Measurements from ENCODE around the gene HSPA2. TPM values are rescaled to one million over a fixed set of nuclear protein-coding genes. Genes with fewer than 3 reads are reported as not detected.

The HSPA2 gene
- total and polyA plus RNA-seq, 2 donors from 2014 or later, result 41.9 to 56.2 TPM

DNA sequence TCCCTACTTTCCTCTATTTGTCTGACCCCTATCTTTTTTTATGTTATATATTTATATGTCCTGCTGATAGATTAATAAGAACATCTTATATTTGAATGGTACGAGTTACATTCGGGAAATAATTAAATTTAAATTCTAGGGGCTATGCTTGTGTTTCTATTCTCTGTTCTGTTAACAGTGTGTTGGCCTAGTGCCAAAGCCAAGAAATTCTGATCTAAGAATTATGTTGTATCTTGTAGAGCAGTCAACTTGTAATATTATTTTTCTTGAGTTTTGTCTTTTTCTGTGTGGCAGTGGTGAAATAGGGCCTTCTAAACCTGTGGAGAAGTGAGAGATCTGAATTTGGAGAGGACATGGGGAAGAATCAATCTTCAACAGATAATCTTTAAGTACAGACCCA is 9.0 kb upstream of the HSPA2 start:
- Histone ChIP-seq H3K4me1 (ENCODE audit: control insufficient read depth in 2 of 3, insufficient read depth in 2 of 3, low read depth in 1 of 3, low read length in 3 of 3) (no peaks in the 10 kb centered on the region), H3K9me3 (ENCODE audit: control insufficient read depth in 2 of 3, insufficient read depth in 1 of 3, low read length in 3 of 3) (no peaks in the 10 kb centered on the region), H3K4me3 (ENCODE audit: low read length in 3 of 3) (no peak overlapping the region), H3K27me3 (ENCODE audit: control insufficient read depth, insufficient read depth, low read length) (no peaks in the 10 kb centered on the region), H3K27ac (ENCODE audit: low read depth in 2 of 2, low read length in 2 of 2) (no peak overlapping the region), H3K9ac (ENCODE audit: low read length in 3 of 3) (no peak overlapping the region), H3K36me3 (ENCODE audit: control insufficient read depth in 2 of 3, insufficient read depth in 3 of 3, low read length in 3 of 3) (no peaks in the 10 kb centered on the region)
- no peak for DNase-seq
- FAIRE-seq, result no peak
- intact Hi-C loops (cut with DNase I), result no loop called here
- TF ChIP-seq CTCF (IDR thresholded peaks at IDR 0.05; ENCODE audit: borderline replicate concordance, extremely low read depth, insufficient read depth), result no peak

DNA sequence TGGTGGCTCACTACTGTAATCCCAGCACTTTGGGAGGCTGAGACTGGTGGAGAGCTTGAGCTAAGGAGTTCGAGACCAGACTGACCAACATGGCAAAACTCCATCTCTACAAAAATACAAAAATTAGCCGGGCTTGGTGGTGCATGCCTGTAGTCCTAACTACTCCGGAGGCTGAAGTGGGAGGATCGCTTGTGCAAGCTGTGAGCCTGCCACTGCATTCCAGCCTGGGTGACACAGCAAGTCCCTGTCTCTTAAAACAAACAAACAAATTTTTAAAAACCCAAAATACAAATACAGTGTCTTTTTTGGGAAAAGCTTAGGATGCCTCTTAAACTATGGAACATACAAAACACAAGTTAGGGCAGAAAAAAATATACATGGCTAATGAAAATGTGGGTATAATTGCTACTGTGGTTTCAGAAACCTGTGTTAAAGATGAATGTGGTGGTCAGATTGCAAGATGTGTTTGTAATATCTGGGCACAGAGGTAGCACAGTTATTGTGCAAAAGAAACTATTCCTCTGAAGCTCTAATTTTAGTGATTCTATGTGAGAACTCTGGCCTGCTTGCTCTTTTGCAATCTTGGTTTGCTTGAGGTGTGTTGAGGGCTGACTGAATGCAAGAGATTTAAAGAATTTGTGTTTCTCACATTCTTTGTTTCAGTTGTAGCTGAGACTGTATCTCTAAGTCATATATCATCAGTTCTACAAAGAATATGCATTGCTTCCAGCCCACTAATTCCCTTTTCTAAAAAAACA is 3.9 kb upstream of the HSPA2 start:
- DNase-seq (no peak), FAIRE-seq (no peak)
- H3K27me3 ChIP-seq (ENCODE audit: control insufficient read depth, insufficient read depth, low read length), result peaks cover 10% of the 10 kb centered on the region
- intact Hi-C loops (cut with DNase I), result no loop called here
- no peak overlapping the region for H3K9ac ChIP-seq (ENCODE audit: low read length in 3 of 3)
- H3K4me1 ChIP-seq (ENCODE audit: control insufficient read depth in 2 of 3, insufficient read depth in 2 of 3, low read depth in 1 of 3, low read length in 3 of 3), result peaks cover 0 to 2% (median 2%) of the 10 kb centered on the region in 3 donors
- TF ChIP-seq CTCF (IDR thresholded peaks at IDR 0.05; ENCODE audit: borderline replicate concordance, extremely low read depth, insufficient read depth), result no peak
- peaks cover 0 to 5% (median 0%) of the 10 kb centered on the region in 3 donors for H3K9me3 ChIP-seq (ENCODE audit: control insufficient read depth in 2 of 3, insufficient read depth in 1 of 3, low read length in 3 of 3)
- no peak overlapping the region for H3K27ac ChIP-seq (ENCODE audit: low read depth in 2 of 2, low read length in 2 of 2)
- no peaks in the 10 kb centered on the region for H3K36me3 ChIP-seq (ENCODE audit: control insufficient read depth in 2 of 3, insufficient read depth in 3 of 3, low read length in 3 of 3)
- no peak overlapping the region for H3K4me3 ChIP-seq (ENCODE audit: low read length in 3 of 3)

- peaks cover 0 to 5% (median 0%) of the 10 kb centered on the region in 3 donors for H3K9me3 ChIP-seq (ENCODE audit: control insufficient read depth in 2 of 3, insufficient read depth in 1 of 3, low read length in 3 of 3)
- FAIRE-seq (no peak), DNase-seq (peak; percentile 50 to 86 (median 68))
- peaks cover 18% of the 10 kb centered on the region for H3K27me3 ChIP-seq (ENCODE audit: control insufficient read depth, insufficient read depth, low read length)
- intact Hi-C loops (cut with DNase I), result no loop called here
- peaks cover 0 to 6% (median 2%) of the 10 kb centered on the region in 3 donors for H3K4me1 ChIP-seq (ENCODE audit: control insufficient read depth in 2 of 3, insufficient read depth in 2 of 3, low read depth in 1 of 3, low read length in 3 of 3)
- H3K9ac ChIP-seq (ENCODE audit: low read length in 3 of 3), result peak overlapping the region in 1 of 3 donors; percentile 60
- H3K27ac ChIP-seq (ENCODE audit: low read depth in 2 of 2, low read length in 2 of 2), result peak overlapping the region in 1 of 2 donors; percentile 73
- H3K4me3 ChIP-seq (ENCODE audit: low read length in 3 of 3), result peak overlapping the region; percentile 69 to 76 (median 74)
- TF ChIP-seq CTCF (IDR thresholded peaks at IDR 0.05; ENCODE audit: borderline replicate concordance, extremely low read depth, insufficient read depth), result no peak
- H3K36me3 ChIP-seq (ENCODE audit: control insufficient read depth in 2 of 3, insufficient read depth in 3 of 3, low read length in 3 of 3), result no peaks in the 10 kb centered on the region
Observed at GRCh38 chr14:64541261-64541971, 875 bp downstream of the HSPA2 start.

Measured in kidney (tissue), 14 donors.